NT2/D1 (cell line): ENCODE measurements around the gene TRAPPC5.
A peak's percentile ranks its signal among the peaks of the same experiment; 100 is the strongest.

Experiments used
- DNase-seq: peaks from one replicate; pipeline ENCODE4 v3.0.0-alpha.2; 2011; ENCODE audit warnings: low read depth, low spot score
- H3K27me3 ChIP-seq: 2 replicates; pipeline ENCODE4 v1.6.0; 2011; ENCODE audit warnings: mild to moderate bottlenecking; ENCODE audit not compliant: insufficient read length, insufficient read depth
- H3K36me3 ChIP-seq: 2 replicates; pipeline ENCODE4 v1.6.1; 2011; ENCODE audit warnings: mild to moderate bottlenecking, low read length, mixed read lengths; ENCODE audit not compliant: insufficient read depth, insufficient read length
- H3K4me1 ChIP-seq: 2 replicates; pipeline ENCODE4 v1.5.1; 2011; ENCODE audit not compliant: insufficient read depth, insufficient read length
- H3K4me3 ChIP-seq: 2 replicates; pipeline ENCODE4 v1.5.1; 2011; ENCODE audit warnings: low read depth; ENCODE audit not compliant: insufficient read length
- H3K9ac ChIP-seq: 2 replicates; pipeline ENCODE4 v1.6.0; 2011; ENCODE audit warnings: low read depth; ENCODE audit not compliant: insufficient read length
- H3K9me3 ChIP-seq: 2 replicates; pipeline ENCODE4 v1.5.1; 2011; ENCODE audit warnings: mild to moderate bottlenecking, low read length; ENCODE audit not compliant: insufficient read depth
- SUZ12 ChIP-seq: IDR thresholded peaks from 2 replicates; pipeline ENCODE4 v1.6.1; 2011; ENCODE audit not compliant: insufficient read length, insufficient read depth; ENCODE audit errors: extremely low read depth
- YY1 ChIP-seq: IDR thresholded peaks from 2 replicates; pipeline ENCODE4 v1.6.1; 2011; ENCODE audit not compliant: insufficient read length, insufficient read depth
- ZNF274 ChIP-seq: IDR thresholded peaks from 2 replicates; pipeline ENCODE4 v1.6.1; 2011; ENCODE audit warnings: mild to moderate bottlenecking, low read depth, low read length

The TRAPPC5 gene

GRCh38 chr19:7658219-7658686 lies 22.4 kb upstream of the TRAPPC5 start:
- Histone ChIP-seq H3K4me3 (no peak overlapping the region), H3K9me3 (no peaks in the 10 kb centered on the region), H3K27me3 (peaks cover 7% of the 10 kb centered on the region), H3K36me3 (no peaks in the 10 kb centered on the region), H3K9ac (no peak overlapping the region), H3K4me1 (peaks cover 4% of the 10 kb centered on the region)
- TF ChIP-seq YY1 (no peak), SUZ12 (no peak), ZNF274 (no peak)
- no peak for DNase-seq

- peaks cover 3% of the 10 kb centered on the region for H3K27me3 ChIP-seq
- no peak overlapping the region for H3K4me3 ChIP-seq
- no peaks in the 10 kb centered on the region for H3K9me3 ChIP-seq
- no peaks in the 10 kb centered on the region for H3K36me3 ChIP-seq
- H3K4me1 ChIP-seq: peaks cover 4% of the 10 kb centered on the region
- no peak for DNase-seq
- H3K9ac ChIP-seq: no peak overlapping the region
- no peak for TF ChIP-seq ZNF274
- no peak for TF ChIP-seq YY1
- no peak for TF ChIP-seq SUZ12
Measured at GRCh38 chr19:7661744-7662538, 18.7 kb upstream of the TRAPPC5 start.

- Histone ChIP-seq H3K4me3 (no peak overlapping the region), H3K9ac (no peak overlapping the region), H3K4me1 (no peaks in the 10 kb centered on the region), H3K36me3 (no peaks in the 10 kb centered on the region), H3K9me3 (no peaks in the 10 kb centered on the region), H3K27me3 (peaks cover 3% of the 10 kb centered on the region)
- TF ChIP-seq YY1: no peak
- no peak for TF ChIP-seq SUZ12
- no peak for TF ChIP-seq ZNF274
- DNase-seq: no peak
Measured at GRCh38 chr19:7662657-7663056, 18.0 kb upstream of the TRAPPC5 start.

GRCh38 chr19:7663706-7664105 lies 16.9 kb upstream of the TRAPPC5 start:
- no peaks in the 10 kb centered on the region for H3K9me3 ChIP-seq
- no peak overlapping the region for H3K9ac ChIP-seq
- H3K4me3 ChIP-seq: no peak overlapping the region
- TF ChIP-seq ZNF274: no peak
- no peak for TF ChIP-seq SUZ12
- TF ChIP-seq YY1: no peak
- no peak for DNase-seq
- H3K36me3 ChIP-seq: no peaks in the 10 kb centered on the region
- peaks cover 7% of the 10 kb centered on the region for H3K27me3 ChIP-seq
- H3K4me1 ChIP-seq: no peaks in the 10 kb centered on the region

- H3K9me3 ChIP-seq: no peaks in the 10 kb centered on the region
- DNase-seq: no peak
- H3K36me3 ChIP-seq: no peaks in the 10 kb centered on the region
- no peaks in the 10 kb centered on the region for H3K4me1 ChIP-seq
- TF ChIP-seq ZNF274: no peak
- no peak for TF ChIP-seq SUZ12
- TF ChIP-seq YY1: no peak
- peak overlapping the region; percentile 8 for H3K9ac ChIP-seq
- peaks cover 19% of the 10 kb centered on the region for H3K27me3 ChIP-seq
- H3K4me3 ChIP-seq: no peak overlapping the region
Measured at GRCh38 chr19:7665076-7665475, 15.6 kb upstream of the TRAPPC5 start.

GRCh38 chr19:7668842-7669241 lies 11.8 kb upstream of the TRAPPC5 start, which contains the start of gene RETN:
TSS of gene RETN (plus strand) at chr19:7669049. CDS start at chr19:7669327, 278 bp downstream.
- DNase-seq: no peak
- Histone ChIP-seq H3K9me3 (no peaks in the 10 kb centered on the region), H3K27me3 (peaks cover 23% of the 10 kb centered on the region), H3K4me3 (no peak within 1 kb of the TSS), H3K4me1 (peaks cover under 1% of the 10 kb centered on the region), H3K36me3 (no peaks in the 10 kb centered on the region), H3K9ac (no peak within 1 kb of the TSS)
- TF ChIP-seq YY1: no peak
- TF ChIP-seq ZNF274: no peak
- no peak for TF ChIP-seq SUZ12

- H3K9me3 ChIP-seq: no peaks in the 10 kb centered on the region
- H3K27me3 ChIP-seq: peaks cover 23% of the 10 kb centered on the region
- H3K4me3 ChIP-seq: no peak overlapping the region
- H3K9ac ChIP-seq: no peak overlapping the region
- DNase-seq: no peak
- peaks cover 2% of the 10 kb centered on the region for H3K4me1 ChIP-seq
- no peaks in the 10 kb centered on the region for H3K36me3 ChIP-seq
- TF ChIP-seq ZNF274: no peak
- no peak for TF ChIP-seq SUZ12
- no peak for TF ChIP-seq YY1
Measured at GRCh38 chr19:7669641-7670040, 11.0 kb upstream of the TRAPPC5 start.
